B cell (primary cell): Measurements from ENCODE around the gene EFCAB10. TPM values are rescaled to one million over a fixed set of nuclear protein-coding genes. Genes with fewer than 3 reads are reported as not detected.

Experiments
- ATAC-seq: fragments of 200-7000 bp; cut with Tn5 transposase; one replicate; pipeline ENCODE4 v1.10.0; 2021; ENCODE audit warnings: low read depth, mild to moderate bottlenecking, moderate number of reproducible peaks, moderate library complexity
- CTCF ChIA-PET: fragments of 350-600 bp; sonication (Branson Sonifier 250); formaldehyde crosslinking; loops from one replicate; lab custom pipeline; 2021; ENCODE audit warnings: antibody characterized with exemption, inconsistent platforms; lab: Charles Lee
- POLR2A ChIA-PET: fragments of 350-600 bp; sonication (Branson Sonifier 250); formaldehyde crosslinking; loops from one replicate; lab custom pipeline; 2021; ENCODE audit warnings: antibody characterized with exemption; lab: Charles Lee
- DNase-seq: peaks from one replicate; pipeline ENCODE4 v3.0.0; 2013
- H2AFZ ChIP-seq: 2 replicates; pipeline ENCODE4 v1.6.1; 2012; ENCODE audit warnings: mild to moderate bottlenecking, low read depth, low read length; ENCODE audit not compliant: insufficient read depth, poor library complexity, severe bottlenecking
- H3K27ac ChIP-seq, 2 donors: 1 replicate in 1 of 2; 2 replicates in 1 of 2; pipeline ENCODE4 v1.5.1; 2012 to 2013; ENCODE audit warnings: low read length in 2 of 2, mild to moderate bottlenecking in 2 of 2, moderate library complexity in 1 of 2
- H3K27me3 ChIP-seq, 4 experiments: fragments of 200-600 bp in 1 of 4; sonication (generic) in 1 of 4; replicated peaks in 1 of 4; 1 replicate in 2 of 4; 2 replicates in 2 of 4; pipeline versions ENCODE4 v1.6.1 to v1.7.0; 2013 to 2016; ENCODE audit warnings: low read length in 3 of 4, mild to moderate bottlenecking in 2 of 4, mixed read lengths in 1 of 4, moderate library complexity in 1 of 4; ENCODE audit not compliant: insufficient read depth in 4 of 4, control insufficient read depth in 3 of 4; ENCODE audit errors: control extremely low read depth in 1 of 4
- H3K36me3 ChIP-seq, 2 experiments: replicated peaks in 1 of 2; 1 replicate in 1 of 2; 2 replicates in 1 of 2; pipeline versions ENCODE4 v1.6.1 to v1.7.1; 2013; ENCODE audit warnings: low read length in 1 of 2; ENCODE audit not compliant: insufficient read depth in 2 of 2, control insufficient read depth in 1 of 2; ENCODE audit errors: control extremely low read depth in 1 of 2, extremely low read depth in 1 of 2
- H3K4me1 ChIP-seq, 2 donors: fragments of 200-600 bp in 1 of 2; sonication (generic) in 1 of 2; 1 replicate in 1 of 2; 2 replicates in 1 of 2; pipeline versions ENCODE4 v1.5.1 to v1.6.1; 2013 to 2017; ENCODE audit warnings: low read length in 2 of 2; ENCODE audit not compliant: control insufficient read depth in 2 of 2, insufficient read depth in 2 of 2
- H3K4me2 ChIP-seq: replicated peaks from 2 replicates; pipeline ENCODE3; 2012; ENCODE audit warnings: mild to moderate bottlenecking, low read depth, low read length; ENCODE audit not compliant: poor library complexity, severe bottlenecking
- H3K4me3 ChIP-seq, 5 experiments: fragments of 200-600 bp in 1 of 5; sonication (generic) in 1 of 5; 1 replicate in 3 of 5; 2 replicates in 2 of 5; pipeline versions ENCODE4 v1.5.1 to v1.7.0; 2011 to 2016; ENCODE audit warnings: low read length in 4 of 5, mild to moderate bottlenecking in 4 of 5, low read depth in 2 of 5, control low read depth in 1 of 5, moderate library complexity in 1 of 5; ENCODE audit not compliant: insufficient read depth in 1 of 5; ENCODE audit errors: control extremely low read depth in 1 of 5, extremely low read depth in 1 of 5
- H3K79me2 ChIP-seq: fragments of 200-600 bp; sonication (generic); one replicate; pipeline ENCODE4 v1.6.0; 2016; ENCODE audit warnings: low read length; ENCODE audit not compliant: control insufficient read depth, insufficient read depth
- H3K9ac ChIP-seq: fragments of 200-600 bp; sonication (generic); 2 replicates; pipeline ENCODE4 v1.6.1; 2017; ENCODE audit warnings: mild to moderate bottlenecking, low read length, moderate library complexity
- H3K9me3 ChIP-seq, 3 donors: one replicate each; pipeline versions ENCODE4 v1.6.1 to v1.7.1; 2013; ENCODE audit warnings: low read length in 2 of 3; ENCODE audit not compliant: control insufficient read depth in 2 of 3, insufficient read depth in 1 of 3; ENCODE audit errors: control extremely low read depth in 1 of 3
- H4K20me1 ChIP-seq: 2 replicates; pipeline ENCODE4 v1.6.0; 2012; ENCODE audit warnings: mild to moderate bottlenecking, low read length; ENCODE audit not compliant: insufficient read depth, control insufficient read depth, poor library complexity, severe bottlenecking
- H3K27ac Mint-ChIP-seq: one replicate; pipeline ENCODE4 v1.8.0; 2021; ENCODE audit warnings: mixed read lengths
- H3K27me3 Mint-ChIP-seq: one replicate; pipeline ENCODE4 v1.8.0; 2021; ENCODE audit warnings: mixed read lengths
- H3K4me1 Mint-ChIP-seq: one replicate; pipeline ENCODE4 v1.8.0; 2021; ENCODE audit warnings: mixed read lengths
- H3K4me3 Mint-ChIP-seq: one replicate; pipeline ENCODE4 v1.8.0; 2021; ENCODE audit warnings: mixed read lengths
- H3K9me3 Mint-ChIP-seq: one replicate; pipeline ENCODE4 v1.8.0; 2022; ENCODE audit warnings: mixed read lengths; ENCODE audit not compliant: insufficient read depth
- CTCF ChIP-seq: fragments of 200-600 bp; IDR thresholded peaks from one replicate; pipeline ENCODE4 v1.8.0; 2022; ENCODE audit warnings: antibody characterized with exemption, mild to moderate bottlenecking
- EZH2 ChIP-seq: IDR thresholded peaks from 2 replicates; pipeline ENCODE4 v1.6.1; 2012; ENCODE audit warnings: borderline replicate concordance, low read depth, mild to moderate bottlenecking, moderate library complexity, low read length; ENCODE audit not compliant: insufficient read depth, poor library complexity, severe bottlenecking
- WGBS: methylation state at CpG from one replicate; pipeline ENCODE4 v1.1.5; 2013; ENCODE audit warnings: missing lambda C conversion rate; ENCODE audit not compliant: insufficient coverage; 5-methylcytosine and 5-hydroxymethylcytosine counted together
- intact Hi-C: fragments of 100-400 bp; cut with micrococcal nuclease; formaldehyde crosslinking; loops from one replicate; pipeline ENCODE4 v1.10.0; 2022
- polyA plus RNA-seq: library from polyadenylated mRNA; depleted of rRNA; stranded (reverse); fragments of >200 nt; gene quantifications from 2 replicates; pipeline ENCODE4 v1.2.3, GENCODE V29; 2012
- total RNA-seq, 2 donors: library from RNA; stranded (reverse); fragments of 120-200 nt in 1 of 2; gene quantifications; 1 replicate in 1 of 2; 2 replicates in 1 of 2; pipeline versions ENCODE4 v1.2.3 to v1.2.4, GENCODE V29; 2013 to 2022

EFCAB10 gene
- total and polyA plus RNA-seq, 2 donors (not counting 1 experiment from before 2014, with no cell fraction given) = not detected

DNA sequence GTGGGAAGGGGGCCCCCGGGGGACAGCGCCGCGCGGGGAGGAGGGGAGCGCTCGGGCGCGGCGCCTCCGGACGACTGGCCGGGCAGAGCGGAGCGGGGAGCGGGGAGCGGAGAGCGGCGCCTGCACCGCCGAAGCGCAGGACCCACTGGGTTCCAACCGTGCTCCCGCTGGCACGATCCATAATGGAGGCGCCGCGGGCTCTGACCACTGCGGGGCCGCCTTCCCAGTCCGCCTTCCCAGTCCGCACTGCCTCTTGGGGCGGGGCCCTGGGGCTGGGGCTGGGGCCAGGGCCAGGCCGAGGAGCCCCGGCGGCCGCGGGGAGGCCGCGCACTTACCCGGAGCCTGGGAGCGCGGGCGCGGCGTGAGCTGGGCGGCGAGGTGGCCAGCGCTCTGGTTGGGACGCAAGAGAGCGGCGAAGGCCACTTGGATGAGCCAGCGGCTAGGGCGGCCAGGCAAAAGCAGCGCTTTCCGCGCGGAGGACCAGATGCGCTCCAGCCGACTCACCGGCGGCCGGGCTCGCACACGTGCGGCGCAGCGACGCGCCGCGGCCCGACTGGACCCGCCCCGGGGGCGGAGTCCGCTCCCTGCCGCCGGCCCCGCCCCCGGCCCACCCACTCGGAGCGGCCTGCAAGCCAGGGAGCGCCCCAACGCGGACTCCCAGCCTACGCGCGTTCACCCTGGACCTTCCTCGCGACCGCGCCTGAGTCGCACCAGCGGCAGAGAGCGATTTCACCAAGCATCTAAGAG lies 59.4 kb downstream of the EFCAB10 start, which contains the start of gene PUS7:
TSS of gene PUS7 (minus strand) at position 555 of the 747 bp plus-strand sequence. CDS start 13,759 bp downstream, outside the sequence.
- ATAC-seq = peak; percentile 93
- Histone ChIP-seq H3K36me3 (no peaks in the 10 kb centered on the region), H2AFZ (peak within 1 kb of the TSS; percentile 85), H3K4me3 (peak within 1 kb of the TSS; percentile 21 to 70 (median 59)), H3K4me2 (peak within 1 kb of the TSS; percentile 99), H3K27ac (peak within 1 kb of the TSS; percentile 57 to 62), H3K9ac (peak within 1 kb of the TSS; percentile 75), H3K9me3 (peaks cover 0 to 3% (median 0%) of the 10 kb centered on the region in 3 donors), H3K27me3 (no peaks in the 10 kb centered on the region), H3K4me1 (peaks cover 13 to 22% of the 10 kb centered on the region in 2 donors), H3K79me2 (peaks cover 21% of the 10 kb centered on the region), H4K20me1 (no peaks in the 10 kb centered on the region)
- no peak for TF ChIP-seq CTCF
- TF ChIP-seq EZH2 = no peak
- ChIA-PET CTCF (interaction anchor here (2.1 kb wide), 1 partner anchor 10 kb away, joined by 9 read pairs; the partner anchor contains the start of gene RINT1), POLR2A (interaction anchor here (4.0 kb wide), 1 partner anchor 10 kb away, joined by 22 read pairs; the partner anchor contains the start of gene RINT1)
- intact Hi-C loops = loop anchor here (1.0 to 5.0 kb wide), 3 partner anchors 10 to 505 kb away; partner anchors contain the start of genes RINT1 and SRPK2
- Mint-ChIP-seq H3K4me1 (peaks cover 23% of the 10 kb centered on the region), H3K4me3 (peak within 1 kb of the TSS; percentile 98), H3K27me3 (no peaks in the 10 kb centered on the region), H3K9me3 (no peaks in the 10 kb centered on the region), H3K27ac (peak within 1 kb of the TSS; percentile 90)
- WGBS = under 1% methylated on average over 94 of the region's 96 CpGs
- DNase-seq = peak; percentile 90
